ENCODE data around the gene BSCL2. TPM values are rescaled to one million over a fixed set of nuclear protein-coding genes. Genes with fewer than 3 reads are reported as not detected.

Gene BSCL2
- total and polyA plus RNA-seq, 2 of the 13 experiments (the other 11 are each of a cell fraction or from before 2014, with no cell fraction given) = 19.5 to 21.1 TPM

GRCh38 chr11:62664405-62665074 lies 42.7 kb downstream of the BSCL2 start (continued):
- TF ChIP-seq, protein P1, sequence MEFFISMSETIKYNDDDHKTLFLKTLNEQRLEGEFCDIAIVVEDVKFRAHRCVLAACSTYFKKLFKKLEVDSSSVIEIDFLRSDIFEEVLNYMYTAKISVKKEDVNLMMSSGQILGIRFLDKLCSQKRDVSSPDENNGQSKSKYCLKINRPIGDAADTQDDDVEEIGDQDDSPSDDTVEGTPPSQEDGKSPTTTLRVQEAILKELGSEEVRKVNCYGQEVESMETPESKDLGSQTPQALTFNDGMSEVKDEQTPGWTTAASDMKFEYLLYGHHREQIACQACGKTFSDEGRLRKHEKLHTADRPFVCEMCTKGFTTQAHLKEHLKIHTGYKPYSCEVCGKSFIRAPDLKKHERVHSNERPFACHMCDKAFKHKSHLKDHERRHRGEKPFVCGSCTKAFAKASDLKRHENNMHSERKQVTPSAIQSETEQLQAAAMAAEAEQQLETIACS (CRISPR knock-in tag; IDR thresholded peaks at IDR 0.05) = no peak
- TF ChIP-seq, protein P2, sequence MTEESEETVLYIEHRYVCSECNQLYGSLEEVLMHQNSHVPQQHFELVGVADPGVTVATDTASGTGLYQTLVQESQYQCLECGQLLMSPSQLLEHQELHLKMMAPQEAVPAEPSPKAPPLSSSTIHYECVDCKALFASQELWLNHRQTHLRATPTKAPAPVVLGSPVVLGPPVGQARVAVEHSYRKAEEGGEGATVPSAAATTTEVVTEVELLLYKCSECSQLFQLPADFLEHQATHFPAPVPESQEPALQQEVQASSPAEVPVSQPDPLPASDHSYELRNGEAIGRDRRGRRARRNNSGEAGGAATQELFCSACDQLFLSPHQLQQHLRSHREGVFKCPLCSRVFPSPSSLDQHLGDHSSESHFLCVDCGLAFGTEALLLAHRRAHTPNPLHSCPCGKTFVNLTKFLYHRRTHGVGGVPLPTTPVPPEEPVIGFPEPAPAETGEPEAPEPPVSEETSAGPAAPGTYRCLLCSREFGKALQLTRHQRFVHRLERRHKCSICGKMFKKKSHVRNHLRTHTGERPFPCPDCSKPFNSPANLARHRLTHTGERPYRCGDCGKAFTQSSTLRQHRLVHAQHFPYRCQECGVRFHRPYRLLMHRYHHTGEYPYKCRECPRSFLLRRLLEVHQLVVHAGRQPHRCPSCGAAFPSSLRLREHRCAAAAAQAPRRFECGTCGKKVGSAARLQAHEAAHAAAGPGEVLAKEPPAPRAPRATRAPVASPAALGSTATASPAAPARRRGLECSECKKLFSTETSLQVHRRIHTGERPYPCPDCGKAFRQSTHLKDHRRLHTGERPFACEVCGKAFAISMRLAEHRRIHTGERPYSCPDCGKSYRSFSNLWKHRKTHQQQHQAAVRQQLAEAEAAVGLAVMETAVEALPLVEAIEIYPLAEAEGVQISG (CRISPR knock-in tag; IDR thresholded peaks at IDR 0.05) = no peak
- TF ChIP-seq JUNB (CRISPR knock-in tag; IDR thresholded peaks at IDR 0.05; ENCODE audit: borderline replicate concordance) (no peak), ZBTB21 (CRISPR knock-in tag; IDR thresholded peaks at IDR 0.05) (no peak), HOXA7 (CRISPR knock-in tag; IDR thresholded peaks at IDR 0.05) (no peak), HNRNPUL1 (IDR thresholded peaks at IDR 0.05; ENCODE audit: low read depth, low read length) (no peak), ZNF563 (CRISPR knock-in tag; IDR thresholded peaks at IDR 0.05) (no peak), ZNF292 (CRISPR knock-in tag; IDR thresholded peaks at IDR 0.05; ENCODE audit: borderline replicate concordance, low read depth) (peak; percentile 26; the same call in 1 of the 2 replicates), SIX1 (CRISPR knock-in tag; IDR thresholded peaks at IDR 0.05; ENCODE audit: borderline replicate concordance) (no peak), ZNF343 (CRISPR knock-in tag; IDR thresholded peaks at IDR 0.05) (no peak), ZBTB43 (CRISPR knock-in tag; conservative IDR thresholded peaks at IDR 0.05) (no peak)
- TF ChIP-seq, protein P3, sequence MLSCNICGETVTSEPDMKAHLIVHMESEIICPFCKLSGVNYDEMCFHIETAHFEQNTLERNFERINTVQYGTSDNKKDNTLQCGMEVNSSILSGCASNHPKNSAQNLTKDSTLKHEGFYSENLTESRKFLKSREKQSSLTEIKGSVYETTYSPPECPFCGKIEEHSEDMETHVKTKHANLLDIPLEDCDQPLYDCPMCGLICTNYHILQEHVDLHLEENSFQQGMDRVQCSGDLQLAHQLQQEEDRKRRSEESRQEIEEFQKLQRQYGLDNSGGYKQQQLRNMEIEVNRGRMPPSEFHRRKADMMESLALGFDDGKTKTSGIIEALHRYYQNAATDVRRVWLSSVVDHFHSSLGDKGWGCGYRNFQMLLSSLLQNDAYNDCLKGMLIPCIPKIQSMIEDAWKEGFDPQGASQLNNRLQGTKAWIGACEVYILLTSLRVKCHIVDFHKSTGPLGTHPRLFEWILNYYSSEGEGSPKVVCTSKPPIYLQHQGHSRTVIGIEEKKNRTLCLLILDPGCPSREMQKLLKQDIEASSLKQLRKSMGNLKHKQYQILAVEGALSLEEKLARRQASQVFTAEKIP (CRISPR knock-in tag; IDR thresholded peaks at IDR 0.05; ENCODE audit: borderline replicate concordance) = no peak
- TF ChIP-seq, protein P4, sequence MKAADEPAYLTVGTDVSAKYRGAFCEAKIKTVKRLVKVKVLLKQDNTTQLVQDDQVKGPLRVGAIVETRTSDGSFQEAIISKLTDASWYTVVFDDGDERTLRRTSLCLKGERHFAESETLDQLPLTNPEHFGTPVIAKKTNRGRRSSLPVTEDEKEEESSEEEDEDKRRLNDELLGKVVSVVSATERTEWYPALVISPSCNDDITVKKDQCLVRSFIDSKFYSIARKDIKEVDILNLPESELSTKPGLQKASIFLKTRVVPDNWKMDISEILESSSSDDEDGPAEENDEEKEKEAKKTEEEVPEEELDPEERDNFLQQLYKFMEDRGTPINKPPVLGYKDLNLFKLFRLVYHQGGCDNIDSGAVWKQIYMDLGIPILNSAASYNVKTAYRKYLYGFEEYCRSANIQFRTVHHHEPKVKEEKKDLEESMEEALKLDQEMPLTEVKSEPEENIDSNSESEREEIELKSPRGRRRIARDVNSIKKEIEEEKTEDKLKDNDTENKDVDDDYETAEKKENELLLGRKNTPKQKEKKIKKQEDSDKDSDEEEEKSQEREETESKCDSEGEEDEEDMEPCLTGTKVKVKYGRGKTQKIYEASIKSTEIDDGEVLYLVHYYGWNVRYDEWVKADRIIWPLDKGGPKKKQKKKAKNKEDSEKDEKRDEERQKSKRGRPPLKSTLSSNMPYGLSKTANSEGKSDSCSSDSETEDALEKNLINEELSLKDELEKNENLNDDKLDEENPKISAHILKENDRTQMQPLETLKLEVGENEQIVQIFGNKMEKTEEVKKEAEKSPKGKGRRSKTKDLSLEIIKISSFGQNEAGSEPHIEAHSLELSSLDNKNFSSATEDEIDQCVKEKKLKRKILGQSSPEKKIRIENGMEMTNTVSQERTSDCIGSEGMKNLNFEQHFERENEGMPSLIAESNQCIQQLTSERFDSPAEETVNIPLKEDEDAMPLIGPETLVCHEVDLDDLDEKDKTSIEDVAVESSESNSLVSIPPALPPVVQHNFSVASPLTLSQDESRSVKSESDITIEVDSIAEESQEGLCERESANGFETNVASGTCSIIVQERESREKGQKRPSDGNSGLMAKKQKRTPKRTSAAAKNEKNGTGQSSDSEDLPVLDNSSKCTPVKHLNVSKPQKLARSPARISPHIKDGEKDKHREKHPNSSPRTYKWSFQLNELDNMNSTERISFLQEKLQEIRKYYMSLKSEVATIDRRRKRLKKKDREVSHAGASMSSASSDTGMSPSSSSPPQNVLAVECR (CRISPR knock-in tag; IDR thresholded peaks at IDR 0.05; ENCODE audit: borderline replicate concordance) = no peak

Data from HepG2 (cell line).